HG03196 (cell line): ENCODE measurements around the gene SIRT6.
"Not testable (repeated sequence)": the region's sequence is repeated elsewhere in the genome, so short reads cannot be mapped to it uniquely, and the experiment has no call there.

Experiments
- ATAC-seq: cut with Tn5 transposase; IDR thresholded peaks from one replicate; pipeline ENCODE4 v1.9.1; 2021; ENCODE audit not compliant: unreplicated experiment

The SIRT6 gene

DNA sequence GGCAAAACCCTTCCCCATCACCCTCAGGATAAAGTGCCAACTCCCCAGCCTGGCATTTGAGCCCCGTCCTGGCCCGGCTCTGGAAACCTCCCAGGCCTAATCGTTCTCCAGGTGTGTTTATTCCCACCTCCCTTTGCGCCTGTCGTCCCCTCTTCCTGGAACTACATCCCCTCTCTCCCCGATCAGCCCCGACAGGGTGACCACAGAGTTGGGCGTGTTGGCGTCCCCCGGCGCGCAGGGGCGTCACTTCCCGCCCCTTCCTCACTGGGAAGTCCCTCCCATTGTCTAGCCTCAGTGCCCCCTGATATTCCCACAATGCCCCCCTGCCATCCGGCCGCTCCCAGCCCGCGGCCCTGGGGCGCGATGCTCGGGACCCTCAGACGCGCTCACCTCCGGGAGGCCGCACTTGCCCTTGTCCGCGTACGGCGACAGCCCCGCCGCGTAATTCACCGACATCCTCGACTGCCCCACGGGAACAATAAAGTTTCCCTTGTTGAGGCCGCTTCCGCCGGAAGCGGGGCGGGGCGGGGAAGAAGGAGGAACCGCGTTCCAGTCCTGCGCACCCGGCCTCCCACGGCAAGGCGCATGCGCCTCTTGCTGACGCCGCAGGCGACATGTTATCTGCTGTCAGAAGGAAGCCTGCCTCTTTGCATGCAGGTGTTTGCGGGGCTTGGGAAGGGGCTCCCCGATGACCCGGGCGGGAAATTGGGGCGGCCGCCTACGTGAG is at the start of gene SIRT6, which contains the start of gene ANKRD24:
TSS of gene SIRT6 (minus strand) at position 480 of the 727 bp plus-strand sequence. CDS start at position 456, 24 bp downstream.
TSS of gene ANKRD24 (plus strand) at position 606 of the 727 bp plus-strand sequence. CDS start 3,737 bp downstream, outside the sequence.
- peak; percentile 63 for ATAC-seq

DNA sequence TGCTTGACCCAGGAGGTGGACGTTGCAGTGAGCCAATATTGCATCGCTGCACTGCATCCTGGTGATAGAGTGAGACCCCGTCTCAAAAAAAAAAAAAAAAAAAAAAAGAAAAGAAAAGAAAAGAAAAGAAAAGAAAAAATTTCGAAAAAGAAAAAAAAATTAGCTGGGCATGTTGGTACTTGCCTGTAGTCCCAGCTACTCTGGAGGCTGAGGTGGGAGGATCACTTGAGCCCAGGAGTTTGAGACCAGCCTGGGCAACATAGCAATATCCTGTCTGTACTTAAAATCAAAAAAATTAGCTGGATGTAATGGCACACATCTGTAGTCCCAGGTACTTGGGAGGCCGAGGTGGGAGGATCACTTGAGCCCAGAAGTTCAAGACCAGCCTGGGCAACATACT is 49.8 kb upstream of the SIRT6 start:
- ATAC-seq = not testable (repeated sequence)

GRCh38 chr19:4231521-4231920 is 49.2 kb upstream of the SIRT6 start:
- ATAC-seq = not testable (repeated sequence)

- not testable (repeated sequence) for ATAC-seq
Observed at GRCh38 chr19:4230237-4230636, 47.9 kb upstream of the SIRT6 start.

GRCh38 chr19:4229179-4229931 is 47.0 kb upstream of the SIRT6 start, which contains the start of gene EBI3:
Gene EBI3, plus strand, starts transcription at chr19:4229523. Its CDS starts 28 bp downstream, at chr19:4229551.
- ATAC-seq = peak; percentile 61

DNA sequence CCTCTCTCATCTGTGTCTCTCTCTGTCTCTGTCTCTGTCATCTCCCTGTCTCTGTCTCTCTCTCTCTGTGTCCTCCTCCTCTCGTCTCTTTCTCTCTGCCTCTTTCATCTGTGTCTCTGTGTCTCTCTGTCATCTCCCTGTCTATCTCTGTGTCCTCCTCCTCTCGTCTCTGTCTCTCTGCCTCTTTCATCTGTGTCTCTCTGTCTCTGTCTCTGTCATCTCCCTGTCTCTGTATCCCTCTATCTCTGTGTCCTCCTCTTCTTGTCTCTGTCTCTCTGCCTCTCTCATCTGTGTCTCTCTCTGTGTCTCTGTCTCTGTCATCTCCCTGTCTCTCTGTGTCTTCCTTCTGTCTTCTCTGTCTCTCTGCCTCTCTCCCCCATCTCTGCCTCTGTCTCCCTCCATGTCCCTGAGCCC is 46.4 kb upstream of the SIRT6 start:
- ATAC-seq = no peak

- no peak for ATAC-seq
Observed at GRCh38 chr19:4227771-4228170, 45.4 kb upstream of the SIRT6 start.

DNA sequence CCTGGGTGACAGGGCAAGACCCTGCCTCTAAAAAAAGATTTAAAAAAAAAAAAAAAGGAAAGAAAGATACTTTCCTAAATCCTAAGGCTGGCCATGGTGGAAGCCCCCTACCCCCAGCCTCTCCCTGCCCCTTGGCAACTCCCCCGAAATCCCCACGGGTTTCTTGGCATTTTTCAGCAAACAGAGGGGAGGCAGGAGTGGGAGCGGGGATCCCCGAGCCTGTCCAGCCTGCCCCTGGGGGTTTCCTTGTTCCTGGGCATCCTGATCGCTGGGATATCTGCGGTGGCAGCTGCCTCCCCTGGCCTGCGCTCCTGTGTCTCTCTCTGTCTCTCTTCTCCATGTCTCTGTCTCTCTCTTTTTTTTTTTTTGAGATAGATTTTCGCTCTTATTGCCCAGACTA is 43.5 kb upstream of the SIRT6 start:
- no peak for ATAC-seq

DNA sequence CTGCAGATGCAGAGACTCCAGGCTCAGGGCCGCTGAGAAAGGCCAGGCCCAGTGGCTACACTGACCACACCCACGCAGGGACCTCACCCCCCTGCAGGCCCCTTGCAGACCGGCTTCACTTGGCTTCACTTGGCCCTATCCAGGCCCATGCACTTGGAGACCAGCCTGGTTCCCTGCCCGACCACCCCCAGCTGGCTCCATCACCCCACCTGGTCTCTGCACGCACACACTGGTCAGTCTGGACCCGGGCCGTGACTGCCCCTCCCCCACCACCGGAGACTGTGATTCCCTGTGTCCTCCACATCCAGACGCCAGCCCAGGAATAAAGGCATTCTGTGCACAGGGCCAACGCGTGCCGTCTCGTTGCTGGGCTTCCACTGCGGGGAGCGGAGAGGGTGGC is 42.1 kb upstream of the SIRT6 start:
- no peak for ATAC-seq

GRCh38 chr19:4220188-4220587 is 37.8 kb upstream of the SIRT6 start:
- ATAC-seq = no peak

GRCh38 chr19:4218523-4218922 is 36.2 kb upstream of the SIRT6 start:
- not testable (repeated sequence) for ATAC-seq

DNA sequence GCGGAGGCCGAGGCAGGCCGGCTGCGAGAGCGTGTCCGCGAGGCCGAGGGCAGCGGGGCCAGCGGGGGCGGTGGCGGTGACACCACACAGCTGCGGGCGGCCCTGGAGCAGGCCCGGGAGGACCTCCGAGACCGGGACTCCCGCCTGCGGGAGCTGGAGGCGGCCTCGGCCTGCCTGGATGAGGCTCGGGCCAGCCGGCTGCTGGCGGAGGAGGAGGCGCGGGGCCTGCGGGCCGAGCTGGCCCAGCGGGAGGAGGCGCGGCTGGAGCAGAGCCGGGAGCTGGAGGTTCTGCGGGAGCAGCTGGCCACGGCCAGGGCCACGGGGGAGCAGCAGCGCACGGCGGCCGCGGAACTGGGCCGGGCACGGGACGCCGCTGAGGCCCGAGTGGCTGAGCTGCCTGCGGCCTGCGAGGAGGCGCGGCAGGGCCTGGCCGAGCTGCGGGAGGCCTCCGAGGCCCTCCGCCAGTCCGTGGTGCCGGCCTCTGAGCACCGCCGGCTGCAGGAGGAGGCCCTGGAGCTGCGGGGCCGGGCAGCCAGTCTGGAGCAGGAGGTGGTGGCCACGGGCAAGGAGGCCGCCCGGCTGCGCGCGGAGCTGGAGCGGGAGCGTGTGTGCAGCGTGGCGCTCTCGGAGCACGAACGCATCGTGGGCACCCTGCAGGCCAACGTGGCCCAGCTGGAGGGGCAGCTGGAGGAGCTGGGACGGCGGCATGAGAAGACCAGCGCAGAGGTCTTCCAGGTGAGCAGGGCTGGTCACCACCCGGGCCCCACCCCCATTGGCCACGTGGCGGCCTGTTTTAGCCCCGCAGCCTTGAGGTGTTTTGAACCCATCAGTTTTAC is 35.3 kb upstream of the SIRT6 start:
- ATAC-seq = no peak

DNA sequence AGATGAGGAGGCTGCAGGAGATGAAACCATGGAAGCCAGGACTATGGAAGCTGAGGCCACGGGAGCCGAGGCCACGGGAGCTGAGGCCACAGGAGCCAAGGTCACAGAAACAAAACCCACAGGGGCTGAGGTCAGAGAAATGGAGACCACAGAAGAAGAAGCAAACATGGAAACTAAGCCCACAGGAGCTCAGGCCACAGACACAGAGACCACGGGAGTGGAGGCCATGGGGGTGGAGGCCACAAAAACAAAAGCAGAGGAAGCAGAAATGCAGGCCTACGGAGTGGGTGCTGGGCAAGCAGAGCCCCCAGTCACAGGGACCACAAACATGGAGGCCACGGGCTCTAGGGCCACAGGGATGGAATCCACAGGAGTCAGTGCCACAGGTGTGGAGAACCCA is 34.5 kb upstream of the SIRT6 start:
- no peak for ATAC-seq

DNA sequence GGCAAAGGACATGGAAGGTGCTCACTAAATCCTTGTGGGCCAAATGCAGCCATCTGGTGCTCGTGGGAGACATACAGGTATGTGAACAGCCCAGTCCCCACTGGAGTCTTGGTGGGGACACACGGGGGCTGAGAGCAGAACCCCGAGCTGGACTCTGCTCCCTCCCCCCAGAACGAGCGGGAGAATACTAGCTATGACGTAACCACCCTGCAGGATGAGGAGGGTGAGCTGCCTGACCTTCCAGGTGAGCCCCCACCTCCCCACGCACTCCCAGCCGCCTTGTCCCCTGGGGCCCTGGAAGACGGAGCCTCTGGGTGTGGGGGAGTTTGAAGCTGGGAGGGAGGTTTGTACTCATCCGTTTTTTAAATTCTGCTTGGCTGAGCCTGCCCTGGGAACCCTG is 33.4 kb upstream of the SIRT6 start:
- no peak for ATAC-seq

GRCh38 chr19:4213116-4213515 is 30.8 kb upstream of the SIRT6 start:
- ATAC-seq = no peak

DNA sequence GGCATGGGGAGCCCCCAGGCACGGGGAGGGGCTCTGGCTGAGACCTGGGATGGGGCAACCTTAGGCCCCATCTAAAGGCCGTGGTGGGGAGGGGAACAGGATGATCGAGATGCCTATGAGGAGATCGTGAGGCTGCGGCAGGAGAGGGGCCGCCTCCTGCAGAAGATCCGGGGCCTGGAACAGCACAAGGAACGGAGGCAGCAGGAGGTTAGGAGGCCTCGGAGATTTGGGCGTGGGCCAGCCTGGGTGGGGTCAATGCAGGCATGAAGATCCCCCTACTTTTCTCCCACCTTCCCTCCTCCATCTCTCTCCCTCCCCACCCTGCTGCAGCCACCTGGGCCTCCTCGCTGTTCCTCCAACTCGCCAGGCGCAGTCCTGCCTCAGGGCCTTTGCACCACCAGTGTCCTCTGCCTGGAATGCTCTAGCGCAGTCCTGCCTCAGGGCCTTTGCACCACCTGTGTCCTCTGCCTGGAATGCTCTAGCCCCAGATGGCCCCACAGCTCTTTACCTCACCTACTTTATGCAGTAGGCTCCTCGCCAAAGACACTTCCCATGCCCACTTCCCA is 27.9 kb upstream of the SIRT6 start:
- ATAC-seq = no peak

- no peak for ATAC-seq
Observed at GRCh38 chr19:4208385-4209094, 26.2 kb upstream of the SIRT6 start.

- ATAC-seq = no peak
Observed at GRCh38 chr19:4206818-4207484, 24.6 kb upstream of the SIRT6 start.

DNA sequence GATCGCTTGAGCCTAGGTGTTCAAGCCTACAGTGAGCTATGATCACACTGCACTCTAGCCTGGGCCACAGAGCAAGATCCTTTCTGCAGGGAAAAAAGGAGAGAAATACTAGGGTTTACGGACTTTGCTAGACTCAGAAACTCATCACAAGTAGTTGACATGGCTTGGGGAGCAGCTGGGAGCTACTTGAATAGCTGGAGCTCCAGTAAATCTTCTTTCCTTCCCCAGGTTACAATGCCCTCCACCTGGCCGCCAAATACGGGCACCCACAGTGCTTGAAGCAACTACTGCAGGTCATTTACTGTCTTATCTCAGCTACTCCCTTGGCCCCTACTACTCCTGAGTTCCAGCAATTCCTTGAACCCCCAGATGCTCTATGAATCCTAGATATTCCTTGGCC is 19.4 kb upstream of the SIRT6 start:
- no peak for ATAC-seq
